Epidermal melanocyte (primary cell): ENCODE measurements around the gene GYPC.
"Not testable (repeated sequence)": the region's sequence is repeated elsewhere in the genome, so short reads cannot be mapped to it uniquely, and the experiment has no call there.

Experiments used
- DNase-seq: peaks from one replicate; pipeline ENCODE4 v3.0.0; 2011; ENCODE audit warnings: low spot score; ENCODE audit not compliant: insufficient read length

The GYPC gene, protein sequence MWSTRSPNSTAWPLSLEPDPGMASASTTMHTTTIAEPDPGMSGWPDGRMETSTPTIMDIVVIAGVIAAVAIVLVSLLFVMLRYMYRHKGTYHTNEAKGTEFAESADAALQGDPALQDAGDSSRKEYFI

DNA sequence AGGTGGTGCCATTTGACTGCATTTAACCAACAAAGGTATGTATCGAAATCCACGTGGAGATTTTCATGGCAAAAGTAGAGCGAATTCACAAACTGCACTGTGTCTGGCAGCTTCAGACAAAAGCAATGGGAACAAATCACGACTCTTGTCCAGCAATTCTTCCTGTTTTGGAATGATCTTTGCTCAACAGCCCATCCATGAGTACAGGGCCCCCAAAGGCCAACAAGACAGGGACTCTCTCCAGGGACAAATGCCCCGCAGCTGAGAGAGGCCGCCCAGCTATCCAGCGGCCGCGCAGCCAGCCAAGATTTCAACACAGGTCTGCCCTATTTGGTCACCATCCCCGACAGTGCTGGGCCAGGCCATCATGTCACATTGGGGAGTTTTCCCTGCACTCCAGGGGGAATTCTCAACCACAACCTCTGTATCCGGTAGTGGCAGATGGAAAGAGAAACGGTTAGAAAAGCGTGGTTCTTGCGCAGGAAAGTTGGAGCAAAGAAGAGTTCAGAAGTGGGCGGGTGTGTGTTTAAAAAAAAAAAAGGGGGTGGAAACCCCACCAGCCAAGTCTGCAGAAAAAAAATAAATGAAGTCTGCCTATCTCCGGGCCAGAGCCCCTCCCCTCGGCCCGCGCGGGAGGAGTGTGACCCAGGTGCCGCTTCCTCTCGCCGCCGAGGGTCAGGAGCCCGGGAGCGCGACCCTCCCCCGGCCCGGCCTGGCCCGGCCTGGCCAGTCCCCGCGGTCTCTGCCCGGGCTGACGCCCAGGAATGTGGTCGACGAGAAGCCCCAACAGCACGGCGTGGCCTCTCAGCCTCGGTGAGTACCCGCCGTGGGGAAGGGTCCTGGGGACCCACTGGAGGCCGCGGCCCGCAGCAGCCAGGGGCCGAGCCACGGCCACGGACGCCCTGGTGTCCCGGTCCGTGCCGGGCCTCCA lies at the start of gene GYPC:
TSS of gene GYPC (plus strand) at position 659 of the 931 bp plus-strand sequence. CDS start at position 765, 106 bp downstream.
- peak; percentile 38 for DNase-seq

DNA sequence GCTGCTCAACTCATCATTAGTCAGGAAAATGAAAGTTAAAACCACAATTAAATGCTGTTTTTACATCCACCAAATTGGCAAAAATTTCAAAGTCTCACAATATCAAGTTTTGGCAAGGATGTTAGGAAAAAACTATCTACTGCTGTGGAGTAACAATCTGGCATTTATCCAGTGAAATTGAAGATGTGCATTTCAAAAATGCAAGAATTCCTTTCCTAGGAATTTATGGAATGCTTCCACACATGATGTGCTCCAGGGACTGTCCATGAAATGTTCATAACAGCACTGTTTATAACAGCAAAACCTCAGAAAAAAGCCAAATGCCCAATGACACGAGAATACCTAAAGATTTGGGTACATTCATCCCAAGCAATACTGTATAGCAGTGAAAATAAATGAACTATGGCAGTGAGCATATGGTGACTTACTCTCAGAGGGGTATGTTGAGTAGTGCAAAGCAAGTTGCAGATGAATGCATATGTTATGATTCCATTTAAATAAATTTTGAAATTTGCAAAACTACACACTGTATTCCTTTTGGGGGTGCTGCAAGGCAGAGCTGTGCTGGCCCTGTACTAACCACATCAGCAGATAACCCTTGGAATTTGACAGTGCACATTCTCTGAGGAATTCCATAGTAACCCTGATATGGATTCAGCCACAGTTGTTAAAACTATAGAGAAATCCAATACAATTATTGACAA lies 41.3 kb upstream of the GYPC start:
- DNase-seq = no peak

DNA sequence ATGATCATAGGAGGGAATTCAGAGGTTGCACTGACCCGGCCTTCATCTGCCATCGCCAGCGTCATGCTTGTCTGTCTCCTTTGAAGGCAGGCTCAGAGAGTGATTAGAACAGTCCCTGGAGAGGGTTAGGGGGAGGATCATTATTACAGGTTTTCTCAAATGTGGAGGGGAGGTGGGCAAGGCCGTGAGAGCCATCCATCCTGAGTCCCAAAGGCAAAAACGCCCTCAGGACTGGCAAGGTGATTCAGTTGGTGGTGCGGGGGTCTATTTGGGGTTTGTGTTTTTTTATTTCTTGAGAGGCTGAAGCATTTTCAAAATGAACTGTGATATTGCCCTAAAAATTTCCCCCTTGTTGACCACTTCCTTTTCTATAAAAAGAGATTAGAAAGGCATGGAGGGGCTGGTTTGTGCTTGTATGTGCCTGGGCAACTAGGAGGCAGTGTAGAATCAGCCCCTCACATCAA lies 39.3 kb upstream of the GYPC start:
- DNase-seq = no peak

DNA sequence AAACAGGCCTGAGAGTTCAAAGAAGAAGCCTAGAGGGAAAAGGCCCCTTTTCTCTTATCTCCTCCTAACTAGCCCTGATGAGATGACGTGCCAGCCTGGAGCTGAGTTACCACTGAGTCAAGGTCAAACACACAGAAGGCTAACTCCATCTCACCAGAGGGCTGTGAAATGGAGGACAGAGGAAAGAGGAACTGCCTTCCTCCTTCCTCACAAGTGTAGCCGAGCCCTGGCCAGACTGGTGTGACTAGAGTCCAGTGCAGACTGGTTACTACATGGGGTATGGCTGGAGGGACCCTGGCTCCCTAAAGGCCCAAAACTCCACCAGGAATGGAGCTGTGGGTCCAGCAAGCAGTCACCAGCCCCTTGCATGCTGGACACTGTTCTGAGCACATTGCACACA lies 35.7 kb upstream of the GYPC start:
- DNase-seq = no peak

DNA sequence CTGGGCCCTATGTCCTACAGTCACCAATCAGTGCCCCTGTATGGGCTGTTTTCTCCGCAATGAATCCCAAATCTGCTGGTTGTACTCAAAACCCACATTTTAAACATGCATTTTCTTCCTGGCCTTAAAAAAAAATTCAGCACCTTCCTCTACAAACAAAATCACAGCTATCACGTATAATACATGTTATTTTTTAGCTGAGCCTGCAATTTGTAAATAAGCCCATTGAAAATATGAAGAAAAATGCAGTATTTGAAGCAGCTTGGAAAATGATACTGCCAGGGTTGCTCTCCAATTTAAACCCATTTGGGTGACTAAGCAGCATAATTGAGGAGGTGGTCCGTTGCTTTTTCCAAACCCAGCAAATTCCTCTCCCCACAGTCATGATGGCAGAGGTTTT lies 33.0 kb upstream of the GYPC start:
- DNase-seq = no peak

DNA sequence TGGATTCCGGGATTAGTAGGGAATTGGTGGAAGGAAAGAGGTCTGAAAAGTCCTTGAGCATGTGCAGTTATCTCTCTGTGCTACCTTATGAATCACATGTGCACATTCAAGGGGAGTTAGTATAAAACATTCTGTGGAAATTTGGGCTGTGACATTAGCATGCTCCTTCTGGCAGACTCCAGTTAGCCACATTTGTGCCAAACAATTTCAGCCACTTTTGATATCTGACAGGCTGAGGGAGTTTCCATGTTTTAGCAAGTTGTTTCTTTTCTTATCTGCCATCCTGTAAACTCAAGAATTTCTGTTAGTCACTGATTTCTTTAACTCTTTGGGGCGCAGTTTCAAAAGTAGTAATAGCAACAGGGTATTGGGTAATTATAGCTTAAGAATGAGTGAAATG lies 28.3 kb upstream of the GYPC start:
- DNase-seq = no peak

DNA sequence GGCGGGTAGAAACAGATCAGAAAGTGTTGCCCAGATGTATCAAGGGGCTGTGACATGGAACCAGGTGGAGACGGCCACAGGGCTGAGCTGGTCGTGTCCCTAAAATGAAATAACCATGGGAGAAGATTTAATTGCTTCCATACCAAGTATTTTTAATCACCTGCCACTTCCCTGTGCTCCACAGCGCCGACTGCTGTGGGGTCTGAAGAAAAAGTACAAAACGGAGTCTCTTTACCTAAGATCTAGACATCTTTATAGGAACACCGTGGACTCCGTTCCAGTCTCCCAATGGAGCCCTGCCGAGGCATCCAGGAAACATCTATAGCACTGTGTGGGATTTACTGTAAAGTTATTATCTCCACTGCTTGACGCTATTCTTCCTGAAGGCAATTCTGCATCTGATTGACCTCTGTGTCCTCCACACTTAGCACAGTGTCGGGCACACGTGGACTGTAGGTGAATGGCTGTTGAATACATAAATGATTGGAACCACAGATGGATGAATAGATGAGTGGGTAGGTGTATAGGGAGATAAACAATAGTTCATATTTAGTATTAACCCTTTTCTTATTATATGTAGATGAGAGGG lies 21.6 kb upstream of the GYPC start:
- no peak for DNase-seq

DNA sequence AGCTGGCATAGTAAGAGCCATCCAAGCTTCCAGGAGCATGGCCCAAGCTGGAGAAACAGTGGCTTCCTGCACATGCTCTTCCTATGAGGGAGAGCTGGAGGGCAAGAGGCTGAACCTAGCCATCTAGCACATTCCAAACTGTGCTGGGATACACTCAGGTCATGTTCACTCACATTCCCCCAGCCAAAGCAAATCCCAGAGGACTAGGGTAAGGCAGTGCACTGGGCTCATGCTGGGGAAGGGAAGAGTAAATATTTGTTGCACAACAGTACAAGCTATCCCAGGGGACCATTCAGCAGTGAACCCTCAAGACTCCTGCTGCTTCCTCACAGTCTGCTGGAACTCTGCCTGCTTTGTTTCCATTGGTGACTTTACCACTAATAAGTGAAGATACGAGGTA lies 20.7 kb upstream of the GYPC start:
- DNase-seq = no peak

DNA sequence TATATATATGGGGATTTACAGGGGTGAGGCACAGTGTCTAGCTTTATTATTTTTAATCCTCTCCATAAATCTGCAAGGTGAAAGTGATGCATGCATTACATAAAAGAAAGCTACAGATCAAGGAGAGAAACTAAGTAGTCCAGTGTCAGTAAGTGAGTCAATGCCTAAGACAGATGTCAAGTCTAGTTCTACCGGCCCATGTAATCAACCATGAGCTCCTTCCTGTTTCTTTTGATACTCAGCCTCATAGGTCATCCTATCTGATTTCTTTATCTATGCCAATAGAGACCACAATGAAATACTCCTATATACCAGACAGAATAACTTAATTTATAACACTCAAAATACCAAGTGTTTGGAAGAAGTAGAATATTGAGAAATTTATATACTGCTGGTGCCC lies 20.2 kb upstream of the GYPC start:
- no peak for DNase-seq

DNA sequence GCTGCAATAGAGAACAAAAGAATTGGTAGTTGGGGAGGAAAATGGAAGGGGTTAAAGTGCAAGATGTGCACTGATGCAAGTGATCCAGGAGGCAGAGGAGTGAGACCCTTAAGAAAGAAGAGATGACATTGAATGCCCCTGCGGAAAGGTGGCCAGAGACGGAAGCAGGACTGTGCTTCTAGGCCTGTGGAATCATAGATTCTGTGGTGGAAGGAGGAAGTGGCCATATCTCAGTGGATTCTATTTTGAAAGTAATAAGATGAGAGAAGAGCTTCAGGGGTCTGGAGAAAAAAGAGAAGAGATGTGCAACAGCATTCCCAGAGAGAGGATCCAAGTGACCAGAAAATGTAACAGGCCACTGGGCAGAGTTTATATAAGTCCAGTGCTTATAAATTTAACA lies 18.6 kb upstream of the GYPC start:
- no peak for DNase-seq

DNA sequence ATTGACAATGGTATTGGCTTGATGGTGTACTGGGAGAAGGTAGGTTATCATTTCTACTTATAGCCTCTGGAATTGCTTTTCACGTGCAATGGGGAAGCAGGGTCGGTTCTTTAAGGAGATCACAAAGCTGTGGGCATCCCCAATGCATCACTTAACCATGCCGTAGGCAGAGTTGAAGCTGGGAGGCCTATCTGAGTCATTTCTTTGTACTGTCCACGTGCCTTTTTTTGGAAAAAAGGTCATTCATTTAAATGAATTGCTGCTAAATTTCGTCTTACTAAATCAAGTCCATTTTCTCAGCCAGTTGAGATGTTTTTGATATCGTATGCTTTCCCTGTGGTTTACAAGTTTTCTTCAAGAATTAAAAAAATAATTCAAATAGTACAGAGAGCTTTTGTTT lies 17.2 kb upstream of the GYPC start:
- DNase-seq = peak; percentile 77

DNA sequence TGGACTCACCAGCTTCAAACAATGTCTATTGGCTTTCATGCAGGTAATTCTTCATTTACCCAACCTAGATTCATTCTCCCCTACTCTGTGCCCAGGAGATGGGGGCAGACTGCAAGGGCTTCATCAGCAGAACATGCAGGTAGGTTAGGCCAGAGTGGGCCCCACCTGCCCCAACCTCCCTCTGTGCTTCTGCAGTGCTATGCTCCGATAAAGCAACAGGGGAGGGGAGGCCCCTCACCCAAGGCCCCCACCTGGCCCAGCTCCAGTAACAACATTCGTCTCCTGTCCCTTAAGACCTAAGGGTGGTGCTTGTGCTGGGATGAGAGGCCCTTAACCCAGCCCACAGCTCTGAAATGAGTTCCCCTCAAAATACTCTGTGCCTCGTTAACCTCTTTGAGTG lies 16.7 kb upstream of the GYPC start:
- DNase-seq = no peak

DNA sequence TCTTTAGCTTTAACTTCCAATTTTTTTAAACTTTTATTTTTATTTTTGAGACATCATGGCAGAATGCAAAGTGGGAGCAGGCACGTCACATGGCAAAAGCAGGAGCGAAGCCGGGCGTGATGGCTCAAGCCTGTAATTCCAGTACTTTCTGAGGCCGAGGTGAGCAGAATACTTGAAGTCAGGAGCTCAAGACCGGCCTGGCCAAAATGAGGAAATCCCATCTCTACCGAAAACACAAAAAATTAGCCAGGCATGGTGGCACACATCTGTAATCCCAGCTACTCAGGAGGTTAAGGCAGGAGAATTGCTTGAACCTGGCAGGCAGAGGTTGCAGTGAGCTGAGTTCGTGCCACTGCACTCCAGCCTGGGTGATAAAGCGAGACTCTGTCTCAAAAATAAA lies 14.7 kb upstream of the GYPC start:
- not testable (repeated sequence) for DNase-seq

DNA sequence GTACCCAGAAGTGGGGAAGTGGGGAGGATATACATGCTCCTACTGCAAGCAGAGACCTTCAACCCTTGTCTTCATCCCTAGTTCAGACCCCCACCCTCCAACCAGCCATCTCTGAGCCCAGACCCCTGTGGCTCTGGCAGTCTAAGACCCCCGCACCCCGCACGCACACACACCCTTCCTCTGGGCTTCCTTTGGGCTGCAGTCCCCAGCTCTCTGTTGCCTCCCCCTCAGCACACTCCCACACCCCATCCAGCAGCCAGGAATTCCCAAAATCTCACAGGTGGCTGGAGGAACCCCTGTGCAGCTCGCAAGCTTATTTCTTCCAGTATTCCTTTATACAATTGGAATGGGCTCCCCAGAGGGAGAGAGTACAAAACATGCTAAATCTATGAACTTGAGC lies 13.9 kb upstream of the GYPC start:
- no peak for DNase-seq

DNA sequence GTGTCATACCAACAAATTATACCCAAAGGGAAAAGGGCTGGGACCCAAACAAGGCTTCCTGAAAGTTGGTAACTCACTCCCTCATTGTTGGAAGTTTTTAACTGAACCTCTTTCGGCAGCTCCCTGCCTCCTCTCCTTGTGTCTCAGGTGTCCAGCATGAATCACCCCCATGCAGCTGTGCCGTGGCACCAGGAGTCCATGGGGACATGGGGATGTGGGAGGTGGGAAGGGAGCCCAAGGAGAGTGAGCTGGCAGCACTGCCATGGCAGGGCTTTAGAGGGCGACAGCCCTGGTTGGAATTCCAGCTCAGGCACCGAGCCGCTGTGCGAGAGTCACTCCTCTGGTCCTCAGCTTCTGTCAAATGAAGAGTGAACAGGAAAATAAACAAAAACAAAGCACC lies 12.5 kb upstream of the GYPC start:
- no peak for DNase-seq

DNA sequence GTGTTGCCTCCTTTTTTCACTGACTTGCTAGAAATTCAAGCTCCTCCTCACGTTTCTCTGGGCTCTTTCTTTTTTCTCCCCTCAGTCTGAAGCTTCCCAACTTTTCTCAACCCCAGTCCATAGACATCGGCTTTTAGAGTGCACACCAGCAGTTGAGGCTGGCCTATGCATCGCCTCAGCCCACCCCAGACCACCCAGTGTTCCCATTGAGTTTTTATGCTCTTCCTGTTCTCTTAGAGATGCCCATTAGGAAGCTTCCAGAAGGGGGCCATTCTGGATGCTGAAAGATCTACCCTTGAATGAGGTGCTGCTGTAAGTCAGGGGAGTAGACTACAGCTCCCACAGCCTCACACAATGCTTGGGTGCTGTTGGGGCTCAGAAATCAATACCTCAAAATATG lies 12.0 kb upstream of the GYPC start:
- DNase-seq = no peak

DNA sequence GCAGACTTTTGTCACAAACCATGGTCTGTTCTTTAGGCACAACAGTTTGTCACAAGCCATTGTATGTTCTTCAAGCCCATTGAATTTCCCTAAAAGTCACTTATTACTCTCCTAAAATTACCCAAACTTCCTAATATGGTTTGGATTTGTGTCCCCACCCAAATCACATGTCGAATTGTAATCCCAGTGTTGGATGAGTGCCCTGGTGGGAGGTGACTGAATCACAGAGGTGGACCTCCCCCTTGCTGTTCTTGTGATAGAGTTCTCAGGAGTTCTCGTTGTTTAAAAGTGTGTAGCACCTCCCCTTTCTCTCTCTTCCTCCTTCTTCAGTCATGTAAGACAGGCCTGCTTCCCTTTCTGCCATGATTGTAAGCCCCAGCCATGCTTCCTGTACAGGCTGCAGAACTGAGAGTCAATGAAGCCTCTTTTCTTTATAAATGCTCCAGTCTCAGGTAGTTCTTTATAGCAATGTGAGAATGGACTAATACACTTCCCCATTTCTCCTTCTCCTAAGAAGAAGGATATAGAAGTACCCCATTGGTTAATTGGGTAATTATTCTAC lies 11.2 kb upstream of the GYPC start:
- DNase-seq = no peak

DNA sequence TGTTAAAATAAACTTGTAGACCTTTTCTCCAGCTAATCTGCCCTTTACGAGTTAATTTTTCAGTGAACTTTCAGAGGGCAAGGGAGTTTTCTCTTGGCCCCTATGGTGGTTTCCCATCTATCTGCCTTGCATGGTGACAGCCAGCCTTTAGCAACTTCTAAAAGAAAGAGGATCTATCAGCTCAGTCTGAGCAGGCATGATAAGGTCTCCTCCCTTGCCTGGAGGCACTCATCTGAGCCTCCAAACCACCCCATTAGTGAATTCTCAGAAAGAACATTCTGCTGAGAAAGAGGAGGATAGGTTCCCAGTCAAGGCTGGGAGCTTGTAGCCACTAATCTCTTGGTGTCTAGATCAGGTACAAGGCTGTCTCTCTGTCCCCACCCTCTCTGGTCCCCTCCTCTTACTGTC lies 10.7 kb upstream of the GYPC start:
- no peak for DNase-seq

DNA sequence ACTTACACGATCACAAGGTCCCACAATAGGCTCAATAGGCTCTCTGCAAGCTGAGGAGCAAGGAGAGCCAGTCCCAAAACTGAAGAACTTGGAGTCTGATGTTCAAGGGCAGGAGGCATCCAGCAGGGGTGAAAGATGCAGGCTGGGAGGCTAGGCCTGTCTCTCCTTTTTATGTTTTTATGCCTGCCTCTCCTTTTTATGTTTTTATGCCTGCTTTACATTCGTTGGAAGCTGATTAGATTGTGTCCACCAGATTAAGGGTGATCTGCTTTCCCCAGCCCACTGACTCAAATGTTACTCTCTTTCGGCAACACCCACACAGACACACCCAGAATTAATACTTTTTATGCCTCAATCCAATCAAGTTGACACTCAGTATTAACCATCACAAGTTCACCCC lies 9.9 kb upstream of the GYPC start:
- no peak for DNase-seq

DNA sequence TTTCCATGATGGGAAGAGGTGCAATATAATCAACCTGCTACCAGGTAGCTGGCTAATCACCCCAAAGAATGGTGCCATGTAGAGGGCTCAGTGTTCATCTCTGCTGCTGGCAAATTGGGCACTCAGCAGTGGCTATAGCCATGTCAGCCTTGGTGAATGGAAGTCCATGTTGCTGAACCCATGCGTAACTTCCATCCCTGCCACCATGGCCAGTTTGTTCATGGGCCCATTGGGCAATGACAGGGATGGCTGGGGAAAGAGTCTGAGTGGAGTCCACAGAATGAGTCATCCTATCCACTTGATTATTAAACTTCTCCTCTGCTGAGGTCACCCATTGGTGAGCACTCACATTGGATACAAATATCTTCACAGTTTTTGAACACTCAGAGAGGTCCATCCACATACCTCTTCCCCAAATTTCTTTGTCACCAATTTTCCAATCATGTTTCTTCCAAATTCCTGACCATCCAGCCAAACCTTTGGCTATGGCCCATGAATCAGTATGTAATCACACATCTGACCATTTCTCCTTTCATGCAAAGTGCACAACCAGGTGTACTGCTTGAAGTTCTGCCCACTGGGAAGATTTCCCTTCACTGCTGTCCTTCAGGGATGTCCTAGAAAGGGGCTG lies 8.1 kb upstream of the GYPC start:
- not testable (repeated sequence) for DNase-seq

DNA sequence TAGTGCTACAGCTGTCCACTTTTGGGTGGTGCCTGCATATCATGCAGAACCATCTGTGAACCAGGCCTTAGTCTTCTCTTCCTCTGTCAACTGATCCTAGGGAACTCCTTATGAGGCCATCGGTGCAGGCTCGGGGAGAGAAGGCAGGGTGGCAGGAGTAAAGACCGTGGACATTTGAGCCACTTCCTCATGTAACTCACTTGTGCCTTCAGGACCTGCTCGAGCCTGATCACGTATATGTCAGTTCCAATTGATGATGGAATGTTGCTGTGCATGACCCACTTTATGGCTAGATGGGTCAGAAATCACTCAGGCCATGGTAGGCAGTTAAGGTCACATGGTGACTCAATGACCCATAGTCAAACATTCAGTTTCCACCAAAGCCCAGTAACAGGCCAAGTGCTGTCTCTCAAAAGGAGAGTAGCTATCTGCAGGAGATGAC lies 7.6 kb upstream of the GYPC start:
- not testable (repeated sequence) for DNase-seq
